Lower lobe of right lung (tissue), 2 donors: ENCODE measurements around the gene FXYD4. TPM values are rescaled to one million over a fixed set of nuclear protein-coding genes. Genes with fewer than 3 reads are reported as not detected.
"Not testable (repeated sequence)": the region's sequence is repeated elsewhere in the genome, so short reads cannot be mapped to it uniquely, and the experiment has no call there.

ENCODE experiments used
- ATAC-seq, 2 donors: fragments of 200-7000 bp; cut with Tn5 transposase; one replicate each; pipeline ENCODE4 v1.9.1; 2020 to 2022; ENCODE audit warnings: mild to moderate bottlenecking in 2 of 2, moderate library complexity in 2 of 2
- DNase-seq: peaks from one replicate; pipeline ENCODE4 v3.0.0-alpha.2; 2020
- H3K27ac ChIP-seq: fragments of 200-600 bp; one replicate; pipeline ENCODE4 v1.8.0; 2022
- H3K27me3 ChIP-seq: fragments of 200-600 bp; one replicate; pipeline ENCODE4 v1.8.0; 2022; ENCODE audit warnings: low read depth
- H3K36me3 ChIP-seq: fragments of 200-600 bp; one replicate; pipeline ENCODE4 v1.8.0; 2022; ENCODE audit warnings: mild to moderate bottlenecking
- H3K4me1 ChIP-seq: fragments of 200-600 bp; one replicate; pipeline ENCODE4 v1.8.0; 2022
- H3K4me3 ChIP-seq: fragments of 200-600 bp; one replicate; pipeline ENCODE4 v1.8.0; 2022; ENCODE audit warnings: mild to moderate bottlenecking
- H3K9me3 ChIP-seq: fragments of 200-600 bp; one replicate; pipeline ENCODE4 v1.8.0; 2022
- intact Hi-C: fragments of 100-400 bp; cut with DNase I; formaldehyde crosslinking; loops from one replicate; pipeline ENCODE4 v1.11.0; 2022
- total RNA-seq: library from RNA; stranded (reverse); fragmentation: NEBNext Ultra II Directional; extraction: Animal tissue kit (Norgen Biotek cat#: 25700); gene quantifications from one replicate; pipeline ENCODE4 v1.2.1, GENCODE V29; 2021
- TF ChIP-seq, protein P1 (sequence below): fragments of 200-600 bp; IDR thresholded peaks from one replicate; pipeline ENCODE4 v1.8.0; 2022; ENCODE audit warnings: antibody characterized with exemption, mild to moderate bottlenecking
- donor health status: DM: no; HTN: yes; CAD: no; lungs with severe emphysema.

Gene FXYD4
- total RNA-seq, 1 donor from 2014 or later: not detected

DNA sequence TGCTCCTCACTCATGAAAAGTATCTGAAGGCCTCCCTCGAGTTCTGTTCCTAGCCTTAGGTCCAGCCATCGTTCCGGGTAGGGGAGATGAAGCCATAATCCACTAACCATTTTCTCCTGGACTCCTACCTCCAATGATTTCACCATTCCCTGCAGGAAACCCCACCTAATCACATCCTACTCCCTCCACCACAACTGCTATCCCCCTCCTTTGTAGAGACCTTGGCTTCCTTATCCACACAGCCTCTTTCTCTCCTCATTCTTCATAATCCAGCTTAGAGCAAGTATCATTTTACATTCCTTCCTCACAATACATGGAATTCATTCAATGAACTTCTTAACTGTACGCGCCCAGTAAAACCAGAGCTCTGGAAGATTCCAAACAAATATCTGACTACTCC is 18.9 kb downstream of the FXYD4 start:
- DNase-seq (no peak), ATAC-seq (no peak)
- H3K36me3 ChIP-seq: peaks cover 95% of the 10 kb centered on the region
- intact Hi-C loops: no loop called here
- no peaks in the 10 kb centered on the region for H3K27me3 ChIP-seq
- no peak overlapping the region for H3K27ac ChIP-seq
- H3K9me3 ChIP-seq: no peaks in the 10 kb centered on the region
- TF ChIP-seq, protein P1, sequence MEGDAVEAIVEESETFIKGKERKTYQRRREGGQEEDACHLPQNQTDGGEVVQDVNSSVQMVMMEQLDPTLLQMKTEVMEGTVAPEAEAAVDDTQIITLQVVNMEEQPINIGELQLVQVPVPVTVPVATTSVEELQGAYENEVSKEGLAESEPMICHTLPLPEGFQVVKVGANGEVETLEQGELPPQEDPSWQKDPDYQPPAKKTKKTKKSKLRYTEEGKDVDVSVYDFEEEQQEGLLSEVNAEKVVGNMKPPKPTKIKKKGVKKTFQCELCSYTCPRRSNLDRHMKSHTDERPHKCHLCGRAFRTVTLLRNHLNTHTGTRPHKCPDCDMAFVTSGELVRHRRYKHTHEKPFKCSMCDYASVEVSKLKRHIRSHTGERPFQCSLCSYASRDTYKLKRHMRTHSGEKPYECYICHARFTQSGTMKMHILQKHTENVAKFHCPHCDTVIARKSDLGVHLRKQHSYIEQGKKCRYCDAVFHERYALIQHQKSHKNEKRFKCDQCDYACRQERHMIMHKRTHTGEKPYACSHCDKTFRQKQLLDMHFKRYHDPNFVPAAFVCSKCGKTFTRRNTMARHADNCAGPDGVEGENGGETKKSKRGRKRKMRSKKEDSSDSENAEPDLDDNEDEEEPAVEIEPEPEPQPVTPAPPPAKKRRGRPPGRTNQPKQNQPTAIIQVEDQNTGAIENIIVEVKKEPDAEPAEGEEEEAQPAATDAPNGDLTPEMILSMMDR: no peak
- H3K4me3 ChIP-seq: no peak overlapping the region
- H3K4me1 ChIP-seq: peaks cover 40% of the 10 kb centered on the region

DNA sequence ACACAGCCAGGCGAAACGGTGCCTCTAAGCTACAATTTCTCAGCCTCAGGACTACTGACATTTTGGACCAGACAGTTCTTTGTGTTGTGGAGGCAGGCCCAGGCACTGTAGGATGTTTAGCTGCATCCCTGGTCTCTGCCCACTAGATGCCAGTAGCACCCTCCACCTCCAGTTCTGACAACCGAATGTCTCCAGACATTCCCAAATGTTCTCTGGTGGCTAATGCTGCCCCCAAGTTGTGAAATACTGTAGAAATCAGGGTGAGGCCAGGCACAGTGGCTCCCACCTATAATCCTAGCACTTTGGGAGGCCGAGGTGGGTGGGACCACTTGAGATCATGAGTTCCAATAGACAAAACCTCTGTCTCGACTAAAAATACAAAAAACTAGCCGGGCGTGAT is 19.3 kb downstream of the FXYD4 start:
- intact Hi-C loops: no loop called here
- H3K4me1 ChIP-seq: peaks cover 44% of the 10 kb centered on the region
- H3K36me3 ChIP-seq: peaks cover 91% of the 10 kb centered on the region
- H3K27ac ChIP-seq: no peak overlapping the region
- no peaks in the 10 kb centered on the region for H3K27me3 ChIP-seq
- ATAC-seq: peak; percentile 41 to 49
- H3K4me3 ChIP-seq: no peak overlapping the region
- H3K9me3 ChIP-seq: no peaks in the 10 kb centered on the region
- DNase-seq: no peak
- TF ChIP-seq, protein P1: peak; percentile 37

DNA sequence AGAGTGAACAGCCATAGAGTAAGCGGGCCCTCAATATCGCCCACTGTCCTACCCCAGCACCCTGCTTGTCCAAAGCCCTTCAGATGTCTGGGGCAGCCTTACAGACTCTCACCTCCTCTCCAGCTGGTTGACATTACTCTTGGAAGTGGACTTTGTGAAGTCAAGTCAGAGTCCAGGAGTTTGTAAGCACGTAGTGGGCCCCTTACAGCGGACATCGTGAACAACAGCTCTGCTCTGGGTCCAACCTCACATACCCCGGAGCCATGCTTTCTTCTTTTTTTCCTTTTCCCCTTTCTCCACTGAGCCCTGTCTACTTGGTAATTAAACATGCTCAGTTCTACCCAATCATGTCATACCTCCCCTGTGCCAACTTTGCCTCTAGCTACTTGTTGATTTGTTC is 20.1 kb downstream of the FXYD4 start:
- Histone ChIP-seq H3K9me3 (no peaks in the 10 kb centered on the region), H3K27ac (no peak overlapping the region), H3K4me1 (peaks cover 46% of the 10 kb centered on the region), H3K4me3 (no peak overlapping the region), H3K36me3 (peaks cover 83% of the 10 kb centered on the region), H3K27me3 (no peaks in the 10 kb centered on the region)
- TF ChIP-seq, protein P1: no peak
- no peak for DNase-seq
- intact Hi-C loops: no loop called here
- ATAC-seq: no peak

DNA sequence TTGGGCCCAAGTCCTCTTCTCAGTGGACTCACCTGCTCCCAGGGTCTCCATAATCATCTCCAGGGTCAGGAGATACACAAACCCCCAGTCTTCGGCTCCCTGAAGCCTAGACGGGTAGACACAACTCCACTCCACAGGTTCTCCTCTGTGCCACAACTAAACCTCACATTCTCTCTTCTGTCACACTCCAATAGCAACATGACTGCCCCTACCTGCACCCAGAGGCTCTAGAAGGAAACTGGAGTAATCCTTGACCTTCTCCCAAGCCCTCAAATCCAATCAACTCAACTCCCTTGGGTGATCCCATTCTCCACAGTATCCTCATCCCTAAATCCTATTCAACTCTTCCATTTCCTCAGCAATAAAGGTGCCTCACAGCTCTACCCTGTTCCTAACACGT is 21.3 kb downstream of the FXYD4 start:
- H3K27ac ChIP-seq: no peak overlapping the region
- H3K36me3 ChIP-seq: peaks cover 71% of the 10 kb centered on the region
- ATAC-seq: no peak
- H3K27me3 ChIP-seq: no peaks in the 10 kb centered on the region
- no peak for DNase-seq
- H3K9me3 ChIP-seq: no peaks in the 10 kb centered on the region
- no peak overlapping the region for H3K4me3 ChIP-seq
- peaks cover 51% of the 10 kb centered on the region for H3K4me1 ChIP-seq
- intact Hi-C loops: no loop called here
- TF ChIP-seq, protein P1: no peak

DNA sequence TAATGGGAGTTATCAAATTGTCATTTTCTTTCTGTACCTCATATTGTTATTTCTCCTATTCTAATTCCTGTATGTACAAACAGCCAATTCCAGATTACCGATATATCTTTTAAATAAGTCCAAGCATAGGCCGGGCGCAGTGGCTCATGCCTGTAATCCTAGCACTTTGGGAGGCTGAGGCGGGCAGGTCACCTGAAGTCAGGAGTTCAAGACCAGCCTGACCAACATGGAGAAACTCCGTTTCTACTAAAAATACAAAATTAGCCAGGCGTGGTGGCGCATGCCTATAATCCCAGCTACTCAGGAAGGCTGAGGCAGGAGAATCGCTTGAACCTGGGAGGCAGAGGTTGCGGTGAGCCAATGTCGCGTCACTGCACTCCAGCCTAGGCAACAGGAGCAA is 21.8 kb downstream of the FXYD4 start:
- ATAC-seq, H3K27ac ChIP-seq, intact Hi-C loops, H3K9me3 ChIP-seq, H3K27me3 ChIP-seq, H3K4me3 ChIP-seq, DNase-seq: not testable (repeated sequence)
- peaks cover 55% of the 10 kb centered on the region for H3K4me1 ChIP-seq
- peaks cover 66% of the 10 kb centered on the region for H3K36me3 ChIP-seq

DNA sequence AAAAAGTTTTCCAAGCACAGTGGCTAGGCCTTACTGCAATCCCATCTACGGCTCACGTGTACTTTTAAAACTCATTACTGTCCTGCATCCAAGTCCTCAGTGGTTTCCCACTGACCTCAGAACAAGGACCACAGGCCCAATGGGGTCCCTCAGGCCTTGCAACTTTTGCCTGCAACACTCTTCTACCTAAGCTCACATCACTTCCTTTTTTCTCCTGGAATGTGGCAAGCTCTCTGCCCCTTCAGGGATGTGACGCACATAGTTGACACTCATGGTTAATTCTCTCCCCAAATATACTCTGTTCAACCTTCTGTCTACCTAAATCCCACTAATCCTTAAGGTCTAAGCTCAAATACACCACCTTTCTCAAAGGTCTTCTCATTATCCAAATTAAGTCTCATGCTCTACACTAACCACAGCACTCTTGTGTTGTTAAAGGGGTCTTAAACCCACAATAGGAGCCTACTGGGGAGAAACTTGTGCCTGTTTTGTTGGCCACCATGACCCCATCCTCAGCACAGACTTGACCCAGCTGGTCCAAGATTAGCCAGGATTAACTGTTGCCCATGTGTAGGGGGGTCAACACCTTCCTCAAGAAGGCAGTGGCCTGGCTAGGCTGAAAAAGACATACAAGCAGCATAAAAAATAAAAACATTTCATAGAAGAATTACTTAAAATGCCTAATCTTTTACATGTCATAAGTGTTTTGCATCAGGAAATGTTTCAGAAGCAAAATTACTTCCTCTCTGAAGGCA is 22.3 kb downstream of the FXYD4 start:
- DNase-seq (no peak), ATAC-seq (no peak)
- TF ChIP-seq, protein P1: no peak
- Histone ChIP-seq H3K4me1 (peaks cover 61% of the 10 kb centered on the region), H3K27ac (no peak overlapping the region), H3K27me3 (no peaks in the 10 kb centered on the region), H3K36me3 (peaks cover 60% of the 10 kb centered on the region), H3K9me3 (no peaks in the 10 kb centered on the region), H3K4me3 (no peak overlapping the region)
- intact Hi-C loops: no loop called here
